ENCODE measurements around the gene TPSAB1.
"Not testable (repeated sequence)": the region's sequence is repeated elsewhere in the genome, so short reads cannot be mapped to it uniquely, and the experiment has no call there.

The TPSAB1 gene

DNA sequence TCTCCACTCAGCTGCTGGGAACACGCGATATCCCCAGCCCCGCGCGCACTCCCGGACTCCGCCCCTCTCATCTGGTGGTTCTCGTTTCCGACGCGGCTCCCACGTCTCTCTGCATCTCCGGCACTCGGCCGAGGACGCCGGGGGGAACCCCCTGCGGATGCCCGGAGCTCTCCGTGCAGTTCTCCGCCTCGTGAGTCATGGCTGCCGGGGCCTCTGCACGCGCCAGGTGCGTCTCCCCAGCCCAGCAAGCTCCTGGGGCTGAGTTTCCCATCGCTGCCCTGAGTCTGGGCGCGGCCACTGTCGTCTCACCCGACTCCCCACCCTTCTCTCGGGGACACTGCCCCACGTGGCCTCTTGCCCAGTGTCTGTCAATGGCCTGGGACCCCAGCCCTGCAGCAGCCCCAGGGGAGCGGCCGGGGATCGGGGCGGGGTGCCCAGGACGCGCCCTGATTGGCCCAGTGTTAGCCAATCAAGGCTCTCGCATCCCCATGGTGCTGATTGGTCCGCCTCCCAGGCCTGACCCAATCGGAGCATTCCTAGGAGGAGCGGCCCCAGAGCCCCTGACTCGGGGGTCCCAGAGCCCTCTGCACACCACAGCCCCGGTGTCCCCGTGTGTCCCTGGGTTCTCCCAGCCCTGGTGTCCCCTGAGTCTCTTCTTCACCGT is 13.3 kb downstream of the TPSAB1 start:
- DNase-seq, result not testable (repeated sequence)

DNA sequence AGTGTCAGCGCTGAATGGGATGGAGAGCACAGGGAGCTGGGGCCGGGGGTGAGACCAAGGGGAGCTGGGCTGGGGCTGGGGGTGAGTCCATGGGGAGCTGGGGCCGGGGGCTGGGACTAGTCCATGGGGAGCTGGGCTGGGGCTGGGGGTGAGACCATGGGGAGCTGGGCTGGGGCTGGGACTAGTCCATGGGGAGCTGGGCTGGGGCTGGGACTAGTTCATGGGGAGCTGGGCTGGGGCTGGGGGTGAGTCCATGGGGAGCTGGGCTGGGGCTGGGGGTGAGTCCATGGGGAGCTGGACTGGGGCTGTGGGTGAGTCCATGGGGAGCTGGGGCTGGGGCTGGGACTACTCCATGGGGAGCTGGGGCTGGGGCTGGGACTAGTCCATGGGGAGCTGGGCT is 14.3 kb downstream of the TPSAB1 start:
- DNase-seq, result not testable (repeated sequence)

DNA sequence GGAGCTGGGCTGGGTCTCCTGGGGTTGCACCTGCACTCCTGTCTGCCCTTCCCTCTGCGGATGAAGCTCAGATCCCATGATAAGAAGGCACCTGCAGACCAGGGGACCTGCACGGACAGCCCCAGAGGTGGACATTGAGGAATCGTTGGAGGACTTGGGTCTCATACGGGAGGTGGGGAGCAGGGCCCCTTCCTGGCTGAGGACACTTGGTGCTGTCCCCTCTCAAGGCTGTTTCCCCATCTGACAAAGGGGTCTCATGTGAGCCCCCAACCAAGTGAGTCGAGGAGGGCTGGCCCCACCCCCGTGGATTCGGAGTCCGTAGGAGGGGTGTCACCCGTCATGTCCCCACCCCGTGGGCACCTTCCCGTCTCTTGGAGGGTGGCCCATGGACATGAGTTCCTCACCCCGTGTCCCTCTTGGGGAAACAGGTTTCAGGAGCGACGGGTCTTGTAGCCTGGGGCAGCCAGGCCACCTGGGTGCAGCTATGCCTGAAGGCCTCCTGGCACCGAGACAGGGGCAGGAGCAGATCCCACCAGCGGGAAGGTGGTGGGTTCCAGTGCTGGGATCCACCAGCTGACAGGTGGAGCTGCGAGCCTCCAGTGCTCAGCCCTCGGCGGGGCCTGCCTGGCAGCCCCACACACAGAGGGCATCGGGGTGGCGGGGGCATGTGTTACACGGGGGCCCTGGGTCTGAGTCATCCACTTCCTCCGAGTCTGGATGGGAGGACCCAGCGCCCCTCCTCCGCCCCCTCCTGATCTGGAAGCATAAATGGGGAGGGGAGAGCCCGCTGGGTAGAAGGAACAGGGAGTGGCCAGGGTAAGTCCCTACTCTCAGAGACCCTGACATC is 15.0 kb downstream of the TPSAB1 start, which contains the start of gene TPSD1:
Gene TPSD1, plus strand, starts transcription at position 794 of the 847 bp plus-strand sequence. CDS start 212 bp downstream, outside the sequence.
- not testable (repeated sequence) for DNase-seq

DNA sequence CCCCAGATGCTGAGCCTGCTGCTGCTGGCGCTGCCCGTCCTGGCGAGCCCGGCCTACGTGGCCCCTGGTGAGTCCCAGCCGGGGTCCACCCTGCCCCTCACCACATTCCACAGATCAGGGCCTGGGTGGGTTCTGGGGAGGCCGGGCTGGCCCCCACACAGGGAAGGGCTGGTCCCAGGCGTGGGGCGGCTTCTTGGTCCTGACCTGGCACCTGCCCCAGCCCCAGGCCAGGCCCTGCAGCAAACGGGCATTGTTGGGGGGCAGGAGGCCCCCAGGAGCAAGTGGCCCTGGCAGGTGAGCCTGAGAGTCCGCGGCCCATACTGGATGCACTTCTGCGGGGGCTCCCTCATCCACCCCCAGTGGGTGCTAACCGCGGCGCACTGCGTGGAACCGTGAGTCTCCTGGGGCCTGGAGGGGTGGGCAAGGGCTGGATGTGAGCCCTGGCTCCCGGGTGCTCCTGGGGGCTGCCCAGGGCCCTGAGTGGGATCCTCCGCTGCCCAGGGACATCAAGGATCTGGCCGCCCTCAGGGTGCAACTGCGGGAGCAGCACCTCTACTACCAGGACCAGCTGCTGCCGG is 15.9 kb downstream of the TPSAB1 start:
- DNase-seq, result not testable (repeated sequence)

DNA sequence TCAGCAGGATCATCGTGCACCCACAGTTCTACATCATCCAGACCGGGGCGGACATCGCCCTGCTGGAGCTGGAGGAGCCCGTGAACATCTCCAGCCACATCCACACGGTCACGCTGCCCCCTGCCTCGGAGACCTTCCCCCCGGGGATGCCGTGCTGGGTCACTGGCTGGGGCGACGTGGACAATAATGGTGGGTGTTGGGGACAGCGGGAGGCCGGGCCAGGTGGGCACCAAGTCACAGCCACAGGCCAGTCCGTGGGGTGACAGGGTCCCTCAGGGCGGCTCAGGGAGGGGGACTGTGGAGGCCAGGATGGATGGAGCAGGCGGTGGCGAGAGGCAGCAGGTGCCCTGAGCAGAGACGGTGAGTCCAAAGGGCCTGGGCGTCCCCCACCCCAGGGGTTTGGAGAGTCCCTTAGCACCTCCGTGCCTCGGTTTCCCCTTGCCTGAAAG is 16.4 kb downstream of the TPSAB1 start:
- no peak for DNase-seq

DNA sequence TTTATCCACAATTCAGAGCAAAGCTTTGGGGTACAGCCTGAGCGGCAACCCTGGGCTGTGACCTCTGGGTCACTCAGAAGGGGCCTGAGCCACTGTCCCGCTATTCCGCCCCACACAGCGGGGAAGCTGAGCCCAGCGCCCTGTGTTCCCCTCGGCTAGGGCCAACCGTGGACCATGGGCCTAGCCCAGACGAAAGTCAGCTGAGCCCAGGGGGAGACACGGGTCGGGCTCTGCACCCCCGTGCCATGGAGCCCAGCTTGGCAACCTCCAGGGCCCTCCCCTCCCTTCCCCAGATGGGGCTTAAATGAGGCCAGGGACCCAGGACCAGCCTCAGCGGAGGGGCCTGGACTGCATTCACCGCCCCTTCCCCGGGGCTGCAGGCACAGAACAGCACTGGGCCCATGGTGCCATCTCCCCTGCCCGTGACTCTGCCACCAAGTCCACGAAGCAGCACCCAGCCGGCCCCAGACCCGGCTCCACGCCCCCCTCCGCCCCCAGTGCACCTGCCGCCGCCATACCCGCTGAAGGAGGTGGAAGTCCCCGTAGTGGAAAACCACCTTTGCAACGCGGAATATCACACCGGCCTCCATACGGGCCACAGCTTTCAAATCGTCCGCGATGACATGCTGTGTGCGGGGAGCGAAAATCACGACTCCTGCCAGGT is 17.2 kb downstream of the TPSAB1 start:
- no peak for DNase-seq

DNA sequence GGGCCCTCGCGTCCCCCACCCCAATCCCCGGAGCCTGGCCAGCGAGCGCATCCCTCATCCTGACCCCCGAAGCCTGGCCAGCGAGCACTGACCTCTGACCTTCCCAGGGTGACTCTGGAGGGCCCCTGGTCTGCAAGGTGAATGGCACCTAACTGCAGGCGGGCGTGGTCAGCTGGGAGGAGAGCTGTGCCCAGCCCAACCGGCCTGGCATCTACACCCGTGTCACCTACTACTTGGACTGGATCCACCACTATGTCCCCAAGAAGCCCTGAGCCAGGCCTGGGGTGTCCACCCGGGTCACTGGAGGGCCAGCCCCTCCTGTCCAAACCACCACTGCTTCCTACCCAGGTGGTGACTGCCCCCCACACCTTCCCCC is 17.7 kb downstream of the TPSAB1 start:
- peak in 1 of 5 experiments; percentile 13 for DNase-seq

DNA sequence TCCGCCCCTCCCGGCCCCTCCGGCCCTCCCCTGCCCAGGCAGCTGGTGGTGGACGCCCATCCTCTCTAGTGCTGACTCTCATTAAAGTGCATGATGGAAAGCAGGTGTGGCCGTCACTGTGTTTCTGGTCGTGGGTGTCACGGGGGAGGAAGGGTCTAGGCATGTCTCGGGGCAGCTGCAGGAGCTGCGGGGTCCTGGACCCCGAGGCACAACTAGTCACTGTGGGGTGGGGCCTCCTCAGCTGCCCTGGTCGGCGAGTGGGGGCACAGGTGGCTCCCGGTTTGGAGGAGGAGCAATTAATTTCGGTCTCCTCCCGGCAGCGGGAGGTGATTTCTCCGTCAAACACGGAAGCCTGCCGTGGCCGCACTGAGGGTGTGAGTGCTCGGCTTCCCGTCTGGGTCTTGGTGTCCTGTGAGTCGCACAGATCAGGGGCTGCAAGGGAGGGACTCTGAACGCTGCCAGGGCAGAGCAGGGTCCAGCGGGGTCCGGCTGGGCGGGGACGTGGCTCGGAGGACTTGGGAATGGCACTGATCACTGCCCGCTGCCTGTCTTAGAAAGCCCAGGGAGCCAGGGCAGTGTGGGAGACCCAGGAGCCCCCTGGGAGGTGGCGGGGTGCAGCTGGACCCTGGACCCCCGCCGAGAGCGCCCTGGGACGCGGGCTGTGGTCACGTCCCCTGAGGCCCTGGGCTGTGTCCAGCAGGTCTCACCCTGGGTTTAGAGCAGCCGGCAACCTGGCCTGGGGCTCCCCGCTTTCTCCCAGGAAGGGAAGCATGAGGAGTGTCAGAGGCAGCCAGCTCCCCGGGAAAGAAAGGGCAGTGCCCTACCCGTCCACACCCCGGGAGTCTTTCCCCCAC is 18.6 kb downstream of the TPSAB1 start:
- DNase-seq, result no peak

DNA sequence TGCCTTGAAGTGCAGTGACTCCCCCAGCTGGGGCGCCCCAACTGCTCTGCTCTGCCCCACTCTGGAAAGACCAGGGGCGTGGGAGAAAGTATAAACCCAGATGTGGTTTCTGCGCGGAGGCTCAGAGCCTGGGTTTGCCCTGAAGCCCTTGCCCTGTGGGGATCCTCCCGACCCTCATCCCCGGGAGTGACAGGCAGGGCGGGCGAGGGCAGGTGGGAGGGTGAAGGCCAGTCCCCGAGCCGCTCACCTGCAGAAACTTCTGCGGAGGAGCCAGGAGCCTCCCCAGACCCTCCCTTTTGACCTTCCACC is 19.2 kb downstream of the TPSAB1 start:
- DNase-seq, result no peak

DNA sequence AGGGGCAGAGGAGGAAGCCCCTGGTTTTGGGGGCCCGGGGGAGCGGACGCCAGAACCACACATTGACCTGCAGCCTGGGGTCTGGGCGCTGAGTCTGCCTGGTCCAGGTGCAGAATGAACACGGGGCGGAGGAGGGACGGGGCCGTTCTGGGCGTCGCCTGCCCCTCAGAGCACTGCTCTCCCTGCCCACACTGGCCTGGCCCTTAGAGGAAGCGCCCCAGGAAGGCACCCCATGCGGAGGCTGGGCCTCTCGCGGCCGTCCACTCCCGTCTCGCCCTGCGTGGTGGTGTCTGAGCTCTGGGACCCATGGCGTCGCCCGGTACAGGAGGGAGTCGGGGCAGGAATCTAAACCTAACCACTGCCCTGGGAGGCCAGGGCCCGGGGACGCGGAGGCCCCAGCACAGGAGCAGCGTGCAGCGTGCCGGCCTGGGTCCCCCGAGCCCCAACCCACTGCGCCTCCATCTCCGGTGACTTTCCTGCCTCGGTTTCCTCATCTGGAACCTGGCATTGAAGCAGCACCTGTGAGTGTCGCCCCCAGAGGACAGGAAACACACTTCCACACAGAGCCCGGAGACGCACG is 19.7 kb downstream of the TPSAB1 start:
- DNase-seq, result no peak

DNA sequence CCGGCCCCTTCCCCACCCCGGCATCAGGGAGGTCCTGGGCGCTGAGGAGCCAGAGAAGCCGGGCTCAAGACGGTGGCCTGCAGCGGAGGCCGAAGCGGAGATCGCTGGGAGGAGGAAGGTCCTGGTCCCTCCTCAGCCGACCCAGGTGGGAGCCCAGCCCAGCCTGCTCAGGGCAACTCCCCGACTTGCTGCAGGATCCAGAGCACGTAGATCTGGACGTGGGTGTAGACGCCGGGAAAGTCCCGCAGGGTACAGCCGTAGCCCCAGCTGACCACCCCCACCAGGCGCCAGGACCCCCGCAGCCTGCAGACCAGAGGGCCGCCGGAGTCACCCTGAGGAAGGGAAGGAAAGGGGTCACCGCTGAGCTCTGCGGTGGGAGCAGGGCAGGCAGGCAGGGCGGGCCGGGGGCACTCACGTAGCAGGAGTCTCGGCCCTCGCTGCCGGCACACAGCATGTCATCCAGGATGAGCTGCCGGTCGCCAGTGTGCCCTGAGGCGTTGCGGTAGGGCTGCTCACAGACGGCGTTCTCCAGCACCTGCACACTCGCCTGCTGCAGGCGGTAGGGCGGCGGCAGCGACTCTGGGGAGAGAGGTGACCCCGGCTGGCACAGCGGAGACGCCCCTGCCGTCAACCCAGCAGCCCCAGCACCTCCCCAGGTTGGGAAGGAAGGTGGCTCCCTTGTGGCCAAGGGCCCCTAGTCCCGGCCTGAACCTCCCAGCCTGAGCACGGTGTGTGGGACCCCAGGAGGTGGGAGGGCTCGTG is 20.8 kb downstream of the TPSAB1 start:
- DNase-seq, result peak in 1 of 5 experiments; percentile 25

DNA sequence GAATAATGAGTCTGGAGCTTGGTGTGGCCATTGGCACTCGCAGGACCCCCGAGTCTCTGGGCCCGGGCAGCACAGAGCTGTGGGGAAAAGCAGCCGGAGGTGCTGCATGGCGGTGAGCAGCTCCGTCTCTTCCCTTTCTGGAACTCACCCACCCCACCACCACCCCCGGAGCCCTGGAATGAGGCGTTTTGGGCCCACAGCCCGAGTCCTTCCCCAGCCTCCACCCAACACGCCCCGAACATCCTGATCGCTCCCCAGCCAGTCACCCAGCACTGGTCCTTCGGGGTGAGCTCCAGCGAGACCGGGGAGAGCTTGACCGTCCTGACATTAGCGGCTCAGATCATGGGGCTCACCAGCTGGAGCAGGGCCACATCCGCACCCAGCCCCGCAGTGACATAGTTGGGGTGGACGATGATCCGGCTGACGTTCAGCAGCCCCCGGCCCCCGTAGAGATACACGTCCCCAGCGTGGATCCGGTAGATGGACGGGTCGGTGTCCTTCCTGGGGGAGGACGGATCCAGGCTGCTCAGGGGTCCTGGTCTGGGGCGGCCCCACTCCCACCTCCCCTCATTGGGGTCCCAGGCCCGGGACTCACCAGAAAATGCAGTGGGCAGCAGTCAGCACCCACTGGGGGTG is 21.8 kb downstream of the TPSAB1 start:
- no peak for DNase-seq

DNA sequence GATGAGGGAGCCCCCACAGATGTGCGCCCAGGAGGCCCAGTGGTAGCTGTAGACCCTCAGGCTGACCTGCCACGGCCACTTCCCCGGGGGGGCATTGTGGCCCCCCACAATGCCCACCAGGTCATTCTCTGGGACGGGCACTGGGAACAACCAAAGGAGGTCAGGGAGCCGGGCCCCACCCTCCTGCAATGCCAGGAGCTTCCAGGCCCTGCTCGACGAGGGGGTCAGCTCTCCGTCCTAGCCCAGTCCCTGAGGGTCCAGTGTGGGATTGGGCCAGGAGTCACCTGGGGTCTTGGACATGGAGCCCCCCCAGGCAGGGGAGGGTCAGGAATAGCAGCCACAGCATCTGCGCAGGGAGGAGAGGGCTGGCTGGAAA is 22.3 kb downstream of the TPSAB1 start:
- no peak for DNase-seq

DNA sequence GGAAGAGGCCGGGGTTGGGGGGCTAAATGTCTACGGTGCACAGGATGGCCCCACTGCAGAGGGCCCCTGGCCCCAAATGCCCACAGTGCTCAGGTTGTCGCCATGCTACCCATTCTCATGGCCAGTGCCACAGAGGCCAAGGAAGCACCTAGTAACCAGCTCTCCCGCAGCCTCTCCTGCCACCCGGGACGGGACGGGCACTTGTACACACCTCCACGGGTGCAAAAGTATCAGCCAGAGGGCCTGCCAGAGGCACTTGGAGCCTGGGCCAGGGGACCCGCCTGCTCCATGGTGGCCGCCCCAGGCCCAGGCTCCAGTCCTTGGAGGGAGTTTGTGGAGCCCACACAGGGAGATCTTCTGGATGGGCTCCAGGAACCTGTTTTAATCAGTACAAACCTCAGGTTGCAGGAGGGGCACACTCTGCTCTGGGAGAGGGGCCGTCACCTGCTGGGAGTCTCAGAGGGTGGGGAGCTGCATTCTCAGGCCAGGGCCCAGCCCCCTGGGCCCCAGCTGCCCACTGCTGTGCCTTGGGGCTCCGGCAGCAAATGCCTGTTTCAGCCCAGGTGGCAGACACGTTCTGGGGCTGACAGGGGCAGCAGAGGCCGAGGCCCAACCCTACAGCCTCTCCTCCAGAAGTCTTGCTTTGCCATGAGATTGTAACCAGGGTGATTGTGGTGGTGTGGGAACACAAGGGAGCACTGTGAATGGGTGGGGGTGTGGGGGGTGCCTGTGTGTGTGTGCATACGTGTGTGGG is 23.3 kb downstream of the TPSAB1 start:
- no peak for DNase-seq

DNA sequence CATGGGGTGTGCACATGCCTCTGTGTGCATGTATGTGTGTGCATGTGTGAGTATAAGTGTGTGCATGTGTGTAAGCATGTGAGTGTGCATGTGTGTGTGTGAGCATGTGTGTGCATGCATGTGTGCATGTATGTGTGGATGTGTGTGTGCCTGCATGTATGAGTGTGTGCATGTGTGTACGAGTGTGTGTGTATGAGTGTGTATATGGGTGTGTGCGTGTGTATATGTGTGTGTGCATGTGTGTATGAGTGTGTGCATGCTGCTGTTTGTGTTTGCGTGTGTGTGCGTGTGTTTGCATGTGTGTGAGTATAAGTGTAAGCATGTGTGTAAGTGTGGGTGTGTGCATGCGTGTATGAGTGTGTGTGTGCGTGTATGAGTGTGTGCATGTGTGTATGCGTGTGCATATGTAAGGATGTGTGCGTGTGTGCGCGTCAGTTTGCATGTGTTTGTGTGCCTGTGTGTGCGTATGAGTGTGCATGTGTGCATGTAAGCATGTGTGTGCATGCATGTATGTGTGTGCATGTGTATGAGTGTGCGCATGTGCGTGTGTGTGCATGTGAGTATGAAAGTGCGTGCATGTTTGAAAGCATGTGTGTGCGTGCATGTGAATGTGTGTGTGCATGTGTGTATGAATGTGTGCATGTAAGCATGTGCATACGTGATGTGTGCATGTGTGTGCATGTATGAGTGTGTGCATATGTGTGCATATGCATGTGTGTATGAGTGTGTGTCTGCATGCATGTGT is 24.0 kb downstream of the TPSAB1 start:
- no peak for DNase-seq

DNA sequence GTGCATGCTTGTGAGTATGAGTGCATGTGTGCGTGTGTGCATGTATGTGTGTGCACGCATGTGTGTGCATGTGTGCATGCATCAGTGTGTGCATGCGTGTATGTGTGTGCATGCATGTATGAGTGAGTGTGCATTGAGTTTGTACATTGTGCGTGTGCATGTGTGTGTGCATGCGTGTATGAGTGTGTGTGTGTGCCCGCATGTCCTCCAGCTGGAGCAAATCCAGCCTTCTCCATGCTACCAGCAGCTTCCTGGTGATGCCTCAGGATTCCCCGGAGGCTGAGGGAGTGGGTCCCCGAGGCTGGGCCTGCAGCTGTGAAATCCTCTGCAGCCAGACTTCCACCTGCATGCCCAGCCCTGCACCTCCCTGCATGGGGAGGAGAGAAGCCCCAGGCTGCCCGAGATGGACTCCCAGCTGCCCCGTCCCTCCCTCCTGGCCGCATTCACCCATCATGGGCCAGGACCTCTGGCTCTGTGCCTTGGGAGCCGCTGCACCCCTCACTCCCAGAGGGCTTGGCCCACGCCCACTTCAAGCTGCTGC is 24.7 kb downstream of the TPSAB1 start:
- no peak for DNase-seq

DNA sequence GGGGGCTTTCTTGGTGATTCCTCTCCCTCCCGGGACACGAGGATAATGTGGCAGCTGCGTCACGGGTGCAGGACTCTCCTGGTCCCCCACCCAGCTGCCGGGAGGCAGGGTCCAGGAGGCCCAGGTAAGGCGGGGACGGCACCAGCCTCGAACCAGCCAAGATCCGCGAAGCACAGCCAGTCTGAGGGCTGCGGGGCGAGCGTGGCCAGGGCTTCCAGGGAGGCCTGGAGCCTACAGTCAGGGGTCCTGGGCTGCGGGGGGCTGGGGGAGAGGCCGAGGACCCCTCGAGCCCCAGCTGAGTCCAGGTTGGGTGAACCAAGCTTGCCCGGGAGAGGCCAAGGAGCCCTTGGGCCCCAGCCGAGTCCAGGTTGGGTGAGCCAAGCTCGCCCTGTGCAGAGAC is 25.3 kb downstream of the TPSAB1 start:
- DNase-seq, result no peak

DNA sequence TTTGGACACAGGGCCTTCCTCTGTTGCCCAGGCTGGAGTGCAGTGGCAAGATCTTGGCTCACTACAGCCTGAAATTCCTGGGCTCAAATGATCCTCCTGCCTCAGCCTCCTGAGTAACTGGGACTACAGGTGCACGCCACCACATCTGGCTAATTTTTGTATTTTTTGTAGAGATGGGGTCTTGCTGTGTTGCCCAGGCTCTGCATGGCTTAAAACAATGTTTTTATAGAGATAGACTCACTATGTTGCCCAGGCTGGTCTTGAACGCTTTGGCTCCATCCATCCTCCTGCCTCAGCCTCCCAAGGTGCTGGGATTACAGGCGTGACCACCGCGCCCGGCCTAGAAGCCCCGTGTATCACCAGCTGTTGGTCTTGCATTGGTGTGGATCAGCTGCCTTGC is 28.9 kb downstream of the TPSAB1 start:
- DNase-seq, result not testable (repeated sequence)

DNA sequence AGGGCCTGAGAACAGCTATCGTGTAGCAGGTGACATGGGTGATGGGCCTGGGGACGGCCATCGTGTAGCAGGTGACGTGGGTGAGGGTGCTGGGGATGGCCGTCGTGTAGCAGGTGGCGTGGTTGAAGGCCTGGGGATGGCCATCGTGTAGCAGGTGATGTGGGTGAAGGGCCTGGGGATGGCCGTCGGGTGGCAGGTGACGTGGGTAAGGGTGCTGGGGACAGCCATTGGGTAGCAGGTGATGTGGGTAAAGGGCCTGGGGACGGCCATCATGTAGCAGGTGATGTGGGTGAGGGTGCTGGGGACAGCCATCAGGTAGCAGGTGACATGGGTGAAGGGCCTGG is 30.8 kb downstream of the TPSAB1 start:
- no peak for DNase-seq

All from T-helper 2 cell (primary cell).